Posterior cingulate gyrus (tissue), 11 donors: Measurements from ENCODE around the gene CD84.
A peak's percentile ranks its signal among the peaks of the same experiment; 100 is the strongest.
"Not testable (repeated sequence)": the region's sequence is repeated elsewhere in the genome, so short reads cannot be mapped to it uniquely, and the experiment has no call there.

Source experiments
- DNase-seq, 10 donors: peaks; one replicate each; pipeline versions ENCODE4 v3.0.0 to v3.0.0-alpha.2; 2020 to 2021; ENCODE audit warnings: mixed read lengths in 3 of 10
- intact Hi-C: fragments of 100-400 bp; cut with DNase I; formaldehyde crosslinking; loops from one replicate; pipeline ENCODE4 v1.15.1; 2023

The CD84 gene

DNA sequence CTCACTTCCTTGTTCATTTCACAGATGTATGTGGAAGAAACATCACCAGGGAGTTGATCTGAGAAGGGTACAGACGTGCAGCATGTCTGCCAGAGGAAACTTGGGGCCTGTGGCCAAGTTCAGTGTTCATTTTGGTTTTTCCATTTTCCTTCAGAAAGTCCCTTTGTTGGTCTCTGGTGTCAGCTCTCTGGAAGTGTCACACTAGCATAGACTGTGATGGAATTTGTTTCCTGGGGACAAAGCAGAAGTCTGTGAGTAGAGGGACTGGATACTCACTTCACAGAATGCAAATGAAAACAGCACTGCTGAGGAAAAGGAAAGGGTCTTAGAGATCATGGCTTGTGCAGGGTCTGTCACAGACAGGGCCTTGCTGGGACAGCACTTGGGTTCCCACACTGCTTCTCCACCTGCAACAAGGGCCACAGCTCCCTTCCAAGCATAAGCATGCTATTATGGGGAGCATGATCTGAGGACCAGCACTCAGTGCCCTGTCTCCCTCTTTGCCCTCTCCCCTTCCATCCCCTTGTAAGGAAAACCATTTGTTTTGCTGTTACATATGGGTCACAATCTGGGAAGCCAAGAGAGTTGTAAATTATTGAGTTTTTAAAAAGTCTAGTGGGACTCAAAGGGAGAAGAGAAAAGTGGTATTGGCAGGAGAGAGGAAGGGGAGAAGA, 31.4 kb upstream of the CD84 start:
- intact Hi-C loops, result no loop called here
- DNase-seq, result no peak

DNA sequence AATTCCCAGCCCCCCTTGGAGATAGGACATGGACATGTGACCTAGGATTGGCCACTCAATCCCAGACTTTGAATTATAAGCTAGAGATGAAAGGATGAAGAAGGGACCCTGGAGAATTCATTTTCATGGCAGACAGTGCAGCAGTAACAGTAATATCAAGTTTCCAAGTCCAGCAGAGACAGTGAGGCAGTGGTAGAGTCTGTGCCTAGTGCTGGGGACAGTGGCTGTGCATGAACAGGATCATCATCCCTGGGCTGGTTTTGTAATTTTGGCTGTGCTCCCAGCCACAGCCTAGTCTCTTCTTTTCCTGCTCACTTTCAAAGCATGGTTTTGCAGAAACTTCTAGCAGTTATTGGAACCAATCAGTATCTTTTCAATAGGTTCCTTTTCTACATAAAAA, 29.6 kb upstream of the CD84 start:
- intact Hi-C loops, result no loop called here
- no peak for DNase-seq

GRCh38 chr1:160608514-160608913, 29.2 kb upstream of the CD84 start:
- intact Hi-C loops, result no loop called here
- no peak for DNase-seq

DNA sequence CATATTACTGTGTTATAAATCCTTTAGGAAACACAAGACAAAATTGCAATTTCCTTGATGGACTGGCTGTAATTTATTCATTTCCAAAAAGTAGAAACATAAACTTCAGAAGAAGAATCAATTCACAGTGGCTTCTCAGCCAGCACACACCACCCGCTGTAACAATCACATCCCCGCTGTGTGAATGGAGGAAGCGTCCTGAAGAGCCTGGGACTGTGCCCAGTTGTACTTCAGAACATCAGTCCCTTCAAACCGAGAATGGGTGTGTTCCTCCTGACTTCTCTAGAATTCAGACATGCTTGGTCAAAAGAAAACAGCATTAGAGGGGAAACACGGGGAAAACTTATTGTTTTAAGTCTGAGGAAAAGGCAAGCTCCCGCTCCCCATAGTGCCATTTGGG, 28.8 kb upstream of the CD84 start:
- no peak for DNase-seq
- intact Hi-C loops, result no loop called here

- intact Hi-C loops, result loop anchor here (1.0 kb wide), 1 partner anchor 179 kb away; no protein-coding TSS in a partner anchor
- DNase-seq, result no peak
Measured at GRCh38 chr1:160607672-160608032, 28.4 kb upstream of the CD84 start.

GRCh38 chr1:160607011-160607671, 27.8 kb upstream of the CD84 start:
- intact Hi-C loops, result loop anchor here (1.0 kb wide), 1 partner anchor 179 kb away; no protein-coding TSS in a partner anchor
- DNase-seq, result peak in 1 of 10 donors; percentile 7

DNA sequence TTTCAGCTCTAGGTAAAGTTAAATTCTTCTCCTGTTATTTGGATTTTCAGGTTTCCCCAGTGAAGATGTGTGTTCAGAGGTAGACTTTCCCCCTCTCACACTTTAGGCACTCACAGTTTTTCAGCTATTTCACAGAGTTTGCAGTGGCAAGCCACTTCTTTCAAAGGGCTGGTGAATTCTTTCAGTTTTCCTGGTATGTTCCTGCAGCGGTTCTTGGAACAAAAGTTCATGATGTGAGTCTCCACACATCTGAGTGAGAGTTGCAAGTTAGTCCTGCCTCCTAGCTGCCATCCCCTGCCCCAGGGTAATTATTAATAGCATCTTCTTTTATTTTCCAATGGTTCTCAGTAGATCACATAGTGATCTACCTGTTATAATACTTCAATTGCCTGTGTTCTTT, 27.3 kb upstream of the CD84 start:
- DNase-seq, result no peak
- intact Hi-C loops, result loop anchor here (1.0 kb wide), 1 partner anchor 178 kb away; no protein-coding TSS in a partner anchor

- no peak for DNase-seq
- intact Hi-C loops, result no loop called here
Measured at GRCh38 chr1:160605792-160606479, 26.6 kb upstream of the CD84 start.

- no peak for DNase-seq
- intact Hi-C loops, result no loop called here
Measured at GRCh38 chr1:160605205-160605604, 25.9 kb upstream of the CD84 start.

- DNase-seq, result no peak
- intact Hi-C loops, result loop anchor here (2.0 kb wide), 1 partner anchor 41 kb away; no protein-coding TSS in a partner anchor
Measured at GRCh38 chr1:160597705-160598104, 18.4 kb upstream of the CD84 start.

DNA sequence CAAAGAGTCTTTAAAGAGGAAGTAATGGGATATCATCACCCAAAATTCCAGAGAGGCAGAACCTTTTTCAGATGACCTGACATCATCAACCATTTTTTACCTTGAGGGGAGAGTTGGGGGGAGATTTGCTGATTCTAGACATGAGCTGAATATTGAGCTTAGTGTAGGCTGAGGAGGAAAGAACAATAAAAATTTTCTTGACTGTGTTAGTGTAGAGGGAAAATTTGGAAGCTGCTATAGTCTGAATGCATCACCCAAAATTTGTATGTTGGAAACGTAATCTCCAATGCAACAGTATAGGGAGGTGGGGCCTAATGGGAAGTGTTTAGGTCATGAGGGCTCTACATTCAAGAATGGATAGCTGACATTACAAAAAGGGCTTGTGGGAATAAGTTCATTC, 17.8 kb upstream of the CD84 start:
- intact Hi-C loops, result no loop called here
- DNase-seq, result no peak

DNA sequence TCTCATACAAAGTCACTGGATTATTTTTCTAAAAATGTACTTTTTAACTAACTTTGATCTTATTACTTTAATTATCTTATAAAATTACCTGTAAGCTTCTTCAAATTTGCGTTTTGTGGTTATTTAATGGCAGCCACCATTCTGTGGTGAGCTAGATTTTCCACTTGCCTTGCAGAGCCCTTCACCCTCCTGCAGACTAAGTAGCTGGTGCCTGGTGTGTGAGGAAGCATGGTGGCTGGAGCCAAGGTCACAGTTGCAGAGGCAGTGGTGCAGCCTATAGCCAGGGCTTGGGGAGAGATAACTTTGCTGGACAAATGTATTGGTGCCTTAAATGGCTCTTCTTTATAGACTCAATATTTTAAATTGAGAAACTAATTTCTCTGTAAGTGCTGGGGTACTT, 11.2 kb upstream of the CD84 start:
- intact Hi-C loops, result no loop called here
- DNase-seq, result no peak

DNA sequence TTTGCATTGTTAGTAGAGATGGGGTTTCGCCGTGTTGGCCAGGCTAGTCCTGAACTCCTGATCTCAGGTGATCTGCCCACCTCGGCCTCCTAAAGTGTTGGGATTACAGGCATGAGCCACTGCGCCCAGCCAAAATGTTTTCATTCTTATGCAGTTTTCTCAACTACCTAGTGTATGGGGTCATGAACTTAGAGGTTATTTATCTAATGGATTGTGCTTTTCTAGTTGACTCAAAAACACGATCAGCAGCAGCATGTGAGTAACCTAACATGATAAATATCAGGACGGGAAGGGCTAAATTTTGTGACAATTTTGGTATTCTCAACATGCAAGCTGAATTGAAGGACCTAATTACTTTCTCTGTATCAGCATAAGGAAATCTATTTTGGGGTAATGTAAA, 9.2 kb upstream of the CD84 start:
- no peak for DNase-seq
- intact Hi-C loops, result no loop called here

- intact Hi-C loops, result no loop called here
- DNase-seq, result no peak
Measured at GRCh38 chr1:160584784-160585183, 5.5 kb upstream of the CD84 start.

DNA sequence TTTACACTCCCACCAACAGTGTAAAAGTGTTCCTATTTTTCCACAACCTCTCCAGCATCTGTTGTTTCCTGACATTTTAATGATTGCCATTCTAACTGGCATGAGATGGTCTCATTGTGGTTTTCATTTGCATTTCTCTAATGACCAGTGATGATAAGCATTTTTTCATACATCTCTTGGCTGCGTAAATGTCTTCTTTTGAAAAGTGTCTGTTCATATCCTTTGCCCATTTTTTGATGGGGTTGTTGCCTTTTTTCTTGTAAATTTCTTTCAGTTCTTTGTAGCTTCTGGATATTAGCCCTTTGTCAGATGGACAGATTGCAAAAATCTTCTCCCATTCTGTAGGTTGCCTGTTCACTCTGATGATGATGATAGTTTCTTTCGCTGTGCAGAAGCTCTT, 3.7 kb upstream of the CD84 start:
- intact Hi-C loops, DNase-seq: not testable (repeated sequence)

GRCh38 chr1:160581961-160582360, 2.7 kb upstream of the CD84 start:
- intact Hi-C loops, result no loop called here
- no peak for DNase-seq

- intact Hi-C loops, result no loop called here
- DNase-seq, result no peak
Measured at GRCh38 chr1:160580221-160580812, 1.0 kb upstream of the CD84 start.

GRCh38 chr1:160578525-160579191, 638 bp downstream of the CD84 start:
- intact Hi-C loops, result no loop called here
- no peak for DNase-seq

GRCh38 chr1:160578175-160578524, 1.1 kb downstream of the CD84 start:
- DNase-seq, result no peak
- intact Hi-C loops, result no loop called here

DNA sequence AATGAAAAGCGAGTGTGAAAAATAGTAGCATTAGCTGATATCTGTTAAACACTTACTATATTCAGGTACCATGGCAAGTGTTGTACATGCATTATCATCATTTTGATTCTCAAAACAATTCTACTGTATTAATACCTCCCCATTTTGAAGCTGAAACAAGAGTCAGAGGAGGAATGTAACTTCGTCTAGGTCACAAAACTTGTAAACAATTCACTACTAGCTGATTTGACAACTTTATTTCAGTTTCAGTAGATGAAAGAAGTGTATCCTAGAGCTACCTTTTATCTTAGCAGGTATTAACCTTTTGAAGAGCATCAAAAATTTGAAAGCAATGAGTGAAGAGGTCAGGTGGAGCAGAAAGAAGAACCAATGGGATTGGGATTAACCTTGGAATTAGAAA, 1.6 kb downstream of the CD84 start:
- intact Hi-C loops, result no loop called here
- no peak for DNase-seq

- intact Hi-C loops, result no loop called here
- DNase-seq, result no peak
Measured at GRCh38 chr1:160576884-160577283, 2.4 kb downstream of the CD84 start.
